BLaER1 treated with 17β-estradiol and CSF1 and Interleukin-3, amounts not matched to agents 10 nM and 100 nM (cell line): ENCODE results near the gene AMHR2.
"Not testable (repeated sequence)": the region's sequence is repeated elsewhere in the genome, so short reads cannot be mapped to it uniquely, and the experiment has no call there.

Experiments used
- H3K27ac ChIP-seq, 11 experiments: shearing (Covaris generic); formaldehyde crosslinking; 2 replicates each; pipeline ENCODE4 v1.8.1; 2022
- H3K27me3 ChIP-seq, 11 experiments: shearing (Covaris generic); formaldehyde crosslinking; 2 replicates each; pipeline ENCODE4 v1.8.1; 2022
- H3K36me3 ChIP-seq, 11 experiments: shearing (Covaris generic); formaldehyde crosslinking; 2 replicates each; pipeline ENCODE4 v1.8.1; 2022
- H3K4me1 ChIP-seq, 10 experiments: shearing (Covaris generic); formaldehyde crosslinking; 2 replicates each; pipeline ENCODE4 v1.8.1; 2022
- H3K4me2 ChIP-seq, 11 experiments: shearing (Covaris generic); formaldehyde crosslinking; 2 replicates each; pipeline ENCODE4 v1.8.1; 2022
- H3K4me3 ChIP-seq, 10 experiments: shearing (Covaris generic); formaldehyde crosslinking; 2 replicates each; pipeline ENCODE4 v1.8.1; 2022
- H3K9ac ChIP-seq, 11 experiments: shearing (Covaris generic); formaldehyde crosslinking; 2 replicates each; pipeline ENCODE4 v1.8.1; 2022
- H3K9me3 ChIP-seq, 11 experiments: shearing (Covaris generic); formaldehyde crosslinking; replicated peaks in 1 of 11; 2 replicates each; pipeline ENCODE4 v1.8.1; 2022
- H4K20me1 ChIP-seq, 11 experiments: shearing (Covaris generic); formaldehyde crosslinking; 2 replicates each; pipeline ENCODE4 v1.8.1; 2022
- Cebpa-rat ChIP-seq, 11 experiments: shearing (Covaris generic); IDR thresholded peaks; 2 replicates each; pipeline ENCODE4 v1.8.1; 2022

The AMHR2 gene

DNA sequence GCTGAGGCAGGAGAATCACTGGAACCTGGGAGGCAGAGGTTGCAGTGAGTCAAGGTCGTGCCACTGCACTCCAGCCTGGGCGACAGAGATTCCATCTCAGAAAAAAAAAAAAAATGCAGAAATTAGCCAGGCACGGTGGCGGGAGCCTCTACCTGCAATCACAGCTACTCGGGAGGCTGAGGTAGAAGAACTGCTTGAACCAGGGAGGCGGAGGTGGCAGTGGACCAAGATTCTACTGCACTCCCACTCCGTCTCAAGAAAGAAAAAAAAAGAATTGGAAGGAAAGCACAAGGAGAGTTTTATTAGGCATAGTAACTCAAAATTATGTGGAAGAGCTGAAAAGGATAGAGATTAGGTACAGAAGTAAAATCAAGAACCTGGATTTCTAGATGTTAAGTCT, 20.8 kb upstream of the AMHR2 start:
- H3K4me1 ChIP-seq: 0 out of 20 replicates have a peak, but pooled peaks cover 0 to 4% (median 0%) of the 10 kb centered on the region in 10 experiments
- peaks cover 0 to 4% (median 0%) of the 10 kb centered on the region in 11 experiments; a peak in 2 of 22 replicates for H3K9me3 ChIP-seq
- H3K4me3 ChIP-seq: no peak overlapping the region
- H3K4me2 ChIP-seq: no peak overlapping the region
- H3K9ac ChIP-seq: no peak overlapping the region
- no peak overlapping the region for H3K27ac ChIP-seq
- no peaks in the 10 kb centered on the region for H3K27me3 ChIP-seq
- peaks cover 11 to 97% (median 59%) of the 10 kb centered on the region in 11 experiments; a peak in 21 of 22 replicates for H4K20me1 ChIP-seq
- TF ChIP-seq Cebpa-rat (IDR thresholded peaks at IDR 0.05): no peak
- H3K36me3 ChIP-seq: peaks cover 70 to 100% (median 88%) of the 10 kb centered on the region in 11 experiments

DNA sequence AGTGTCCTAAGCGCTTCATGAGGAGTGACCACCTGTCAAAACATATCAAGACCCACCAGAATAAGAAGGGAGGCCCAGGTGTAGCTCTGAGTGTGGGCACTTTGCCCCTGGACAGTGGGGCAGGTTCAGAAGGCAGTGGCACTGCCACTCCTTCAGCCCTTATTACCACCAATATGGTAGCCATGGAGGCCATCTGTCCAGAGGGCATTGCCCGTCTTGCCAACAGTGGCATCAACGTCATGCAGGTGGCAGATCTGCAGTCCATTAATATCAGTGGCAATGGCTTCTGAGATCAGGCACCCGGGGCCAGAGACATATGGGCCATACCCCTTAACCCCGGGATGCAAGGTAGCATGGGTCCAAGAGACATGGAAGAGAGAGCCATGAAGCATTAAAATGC, 12.7 kb upstream of the AMHR2 start:
- Histone ChIP-seq H3K9me3 (no peaks in the 10 kb centered on the region), H3K27ac (no peak overlapping the region), H3K4me2 (no peak overlapping the region; a peak in 1 of 22 replicates), H3K4me3 (no peak overlapping the region), H4K20me1 (peaks cover 0 to 90% (median 23%) of the 10 kb centered on the region in 11 experiments; a peak in 18 of 22 replicates), H3K9ac (no peak overlapping the region), H3K36me3 (peaks cover 76 to 90% (median 82%) of the 10 kb centered on the region in 11 experiments), H3K27me3 (peaks cover 0 to 12% (median 0%) of the 10 kb centered on the region in 11 experiments; a peak in 4 of 22 replicates), H3K4me1 (peaks cover 30 to 41% (median 34%) of the 10 kb centered on the region in 10 experiments)
- TF ChIP-seq Cebpa-rat (IDR thresholded peaks at IDR 0.05): no peak

DNA sequence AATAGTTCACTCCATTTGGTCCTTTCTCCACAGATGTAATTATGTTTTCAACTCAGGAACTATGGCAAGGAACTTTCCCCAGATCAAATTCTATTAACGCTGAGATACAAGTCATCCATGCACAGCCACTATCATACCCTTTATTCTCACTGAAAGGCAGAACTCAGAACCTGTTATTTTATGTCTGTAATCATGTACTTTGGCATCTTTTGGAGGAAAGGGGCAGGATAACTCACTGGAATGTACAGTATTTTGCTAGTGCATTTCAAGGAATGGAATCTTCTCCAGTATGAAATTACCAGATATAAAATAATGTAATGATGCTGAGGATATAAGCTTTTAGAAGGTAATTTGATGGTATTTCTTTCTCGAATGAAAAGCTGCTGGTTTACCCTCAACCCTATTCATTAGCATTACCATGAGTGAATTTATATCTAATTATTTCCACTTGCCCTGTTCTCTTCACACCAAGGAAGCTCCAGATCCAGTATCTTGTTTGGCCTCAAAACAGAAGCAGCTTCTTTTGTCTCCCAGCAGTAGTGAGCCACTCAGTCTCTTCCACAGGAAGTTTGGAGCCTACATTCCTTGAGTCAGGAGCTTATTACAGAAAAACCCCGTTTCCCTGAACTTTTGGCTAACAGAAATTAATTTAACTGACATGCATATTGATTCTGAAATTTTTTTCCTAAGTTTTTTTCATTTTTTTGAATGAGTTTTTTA, 10.0 kb upstream of the AMHR2 start:
- Histone ChIP-seq H3K4me2 (peak overlapping the region in 7 of 11 experiments; percentile 1 to 49 (median 36); a peak in 10 of 22 replicates), H3K36me3 (peaks cover 51 to 63% (median 55%) of the 10 kb centered on the region in 11 experiments), H3K4me3 (no peak overlapping the region), H3K9me3 (no peaks in the 10 kb centered on the region), H3K9ac (no peak overlapping the region), H4K20me1 (peaks cover 0 to 93% (median 26%) of the 10 kb centered on the region in 11 experiments; a peak in 14 of 22 replicates), H3K27ac (no peak overlapping the region), H3K4me1 (peaks cover 55 to 67% (median 59%) of the 10 kb centered on the region in 10 experiments), H3K27me3 (peaks cover 0 to 20% (median 0%) of the 10 kb centered on the region in 11 experiments; a peak in 9 of 22 replicates)
- no peak for TF ChIP-seq Cebpa-rat (IDR thresholded peaks at IDR 0.05)

DNA sequence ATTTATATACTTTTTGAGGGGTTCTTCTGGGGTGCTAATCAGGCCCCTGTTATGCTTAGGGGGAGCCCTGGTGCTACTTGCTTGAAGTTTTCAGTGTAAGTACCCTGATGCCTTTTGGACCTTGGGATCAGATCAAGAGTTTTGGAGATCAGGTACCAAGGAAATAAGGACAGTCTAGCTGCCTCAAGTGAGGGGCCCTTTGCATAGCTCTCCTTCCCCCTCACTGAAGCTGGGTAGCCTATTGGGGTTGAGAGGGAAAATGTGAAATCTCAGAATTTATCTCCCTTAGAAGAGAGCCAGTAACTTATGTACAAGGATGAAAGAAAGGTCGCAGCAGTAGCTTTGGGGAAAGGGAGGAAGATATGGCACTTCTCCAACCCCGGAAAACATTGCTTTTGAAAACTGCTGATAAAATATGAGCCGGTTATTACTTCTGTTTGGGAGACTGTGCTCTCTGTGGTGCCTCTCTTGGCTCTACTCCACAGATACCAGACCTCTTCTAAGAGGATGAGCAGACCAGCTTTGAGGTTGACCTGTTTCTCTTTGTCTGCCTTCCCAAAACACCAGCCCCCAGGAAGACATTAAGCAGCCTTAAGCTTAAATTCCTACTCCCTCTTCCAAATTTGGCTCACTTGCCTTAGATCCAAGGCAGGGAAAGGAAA, 8.8 kb upstream of the AMHR2 start:
- Histone ChIP-seq H4K20me1 (peaks cover 0 to 81% (median 26%) of the 10 kb centered on the region in 11 experiments; a peak in 13 of 22 replicates), H3K4me3 (no peak overlapping the region), H3K4me2 (peak overlapping the region; percentile 19 to 90 (median 38); a peak in 19 of 22 replicates), H3K27ac (no peak overlapping the region), H3K9me3 (no peaks in the 10 kb centered on the region), H3K27me3 (peaks cover 0 to 32% (median 8%) of the 10 kb centered on the region in 11 experiments; a peak in 12 of 22 replicates), H3K36me3 (peaks cover 38 to 51% (median 43%) of the 10 kb centered on the region in 11 experiments), H3K9ac (no peak overlapping the region), H3K4me1 (peaks cover 61 to 80% (median 71%) of the 10 kb centered on the region in 10 experiments)
- TF ChIP-seq Cebpa-rat (IDR thresholded peaks at IDR 0.05): no peak

DNA sequence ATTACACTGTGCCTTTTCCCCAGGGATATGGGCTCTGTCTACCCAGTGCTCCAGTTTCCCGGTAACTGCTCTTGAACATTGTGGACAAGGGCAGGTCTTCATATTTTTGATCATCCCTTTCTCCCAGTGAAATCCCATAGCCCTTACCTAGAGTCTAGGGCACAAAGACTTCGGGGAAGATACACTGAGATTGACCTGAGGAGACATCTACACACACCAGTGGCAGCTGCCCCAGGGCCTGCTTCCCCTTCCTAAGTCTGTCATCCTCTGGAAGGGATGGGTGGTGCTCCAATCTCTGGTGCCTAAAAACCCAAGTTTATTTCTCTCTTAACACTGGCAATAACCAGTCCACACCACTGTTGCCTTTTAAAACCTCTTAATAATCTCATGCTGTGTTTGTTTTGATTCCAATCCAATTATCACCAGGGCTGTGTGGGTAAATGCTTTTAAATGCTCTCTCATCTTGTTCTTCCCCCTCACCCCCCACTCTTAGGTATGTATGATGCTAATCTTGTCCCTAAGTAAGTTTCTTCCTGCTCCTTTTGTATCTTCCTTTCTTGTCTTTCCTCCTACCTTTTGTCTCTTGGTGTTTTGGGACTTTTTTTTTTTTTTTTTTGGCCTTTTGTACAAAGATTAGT, 7.8 kb upstream of the AMHR2 start:
- Histone ChIP-seq H3K4me2 (peak overlapping the region; percentile 19 to 90 (median 38); a peak in 20 of 22 replicates), H3K27me3 (peaks cover 0 to 42% (median 8%) of the 10 kb centered on the region in 11 experiments; a peak in 12 of 22 replicates), H4K20me1 (peaks cover 0 to 73% (median 25%) of the 10 kb centered on the region in 11 experiments; a peak in 13 of 22 replicates), H3K4me1 (peaks cover 66 to 90% (median 80%) of the 10 kb centered on the region in 10 experiments), H3K36me3 (peaks cover 28 to 41% (median 33%) of the 10 kb centered on the region in 11 experiments)
- not testable (repeated sequence) for H3K4me3 ChIP-seq, H3K9me3 ChIP-seq, H3K27ac ChIP-seq, H3K9ac ChIP-seq

DNA sequence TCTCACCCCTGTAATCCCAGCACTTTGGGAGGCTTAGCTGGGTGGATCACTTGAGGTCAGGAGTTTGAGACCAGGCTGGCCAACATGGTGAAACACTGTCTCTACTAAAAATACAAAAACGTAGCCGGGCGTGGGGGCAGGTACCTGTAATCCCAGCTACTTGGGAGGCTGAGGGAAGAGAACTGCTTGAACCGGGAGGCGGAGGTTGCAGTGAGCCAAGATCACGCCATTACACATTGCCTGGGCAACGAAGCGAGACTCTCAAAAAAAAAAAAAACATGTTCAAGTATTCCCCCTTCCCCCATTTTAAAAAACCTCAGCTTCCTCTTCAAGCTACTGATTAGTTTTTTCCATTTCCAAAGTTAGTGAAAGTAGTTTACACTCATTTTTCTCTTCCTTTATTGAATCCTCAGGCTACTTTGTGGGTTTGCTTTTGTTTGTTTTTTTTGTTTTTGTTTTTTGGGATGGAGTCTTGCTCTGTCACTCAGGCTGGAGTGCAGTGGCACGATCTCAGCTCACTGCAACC, 6.3 kb upstream of the AMHR2 start:
- Histone ChIP-seq H3K27ac (peak overlapping the region in 10 of 11 experiments; percentile 19 to 60 (median 49); a peak in 19 of 22 replicates), H3K4me3 (0 out of 20 replicates have a peak overlapping the region, but pooled peaks of 1 of the 10 experiments have one; percentile 13), H3K4me1 (peaks cover 65 to 91% (median 79%) of the 10 kb centered on the region in 10 experiments), H3K36me3 (peaks cover 14 to 27% (median 18%) of the 10 kb centered on the region in 11 experiments; a peak in 20 of 22 replicates), H3K27me3 (peaks cover 0 to 47% (median 8%) of the 10 kb centered on the region in 11 experiments; a peak in 12 of 22 replicates), H3K9ac (peak overlapping the region in 2 of 11 experiments; percentile 26 to 31; a peak in 3 of 22 replicates), H4K20me1 (peaks cover 0 to 59% (median 22%) of the 10 kb centered on the region in 11 experiments; a peak in 13 of 22 replicates), H3K4me2 (peak overlapping the region; percentile 76 to 93 (median 86))
- H3K9me3 ChIP-seq: not testable (repeated sequence)

DNA sequence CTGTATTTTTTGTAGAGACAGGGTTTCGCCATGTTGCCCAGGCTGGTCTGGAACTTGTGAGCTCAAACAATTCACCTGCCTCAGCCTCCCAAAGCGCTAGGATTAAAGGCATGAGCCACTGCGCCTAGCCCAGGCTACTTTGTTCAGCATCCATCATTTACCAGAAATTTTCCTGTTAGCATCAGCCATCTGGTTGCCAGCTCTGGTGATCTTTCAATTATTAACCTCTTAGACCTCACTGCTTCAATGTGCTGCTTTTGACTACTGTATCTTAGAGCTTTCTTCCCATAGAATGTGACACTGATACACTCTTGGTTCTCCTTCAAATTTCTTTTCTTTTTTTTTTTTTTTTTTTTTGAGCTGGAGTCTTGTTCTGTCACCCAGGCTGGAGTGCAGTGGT, 5.4 kb upstream of the AMHR2 start:
- H3K9me3 ChIP-seq: no peaks in the 10 kb centered on the region
- peak overlapping the region; percentile 76 to 93 (median 86) for H3K4me2 ChIP-seq
- peak overlapping the region in 6 of 11 experiments; percentile 19 to 57 (median 54); a peak in 8 of 22 replicates for H3K27ac ChIP-seq

DNA sequence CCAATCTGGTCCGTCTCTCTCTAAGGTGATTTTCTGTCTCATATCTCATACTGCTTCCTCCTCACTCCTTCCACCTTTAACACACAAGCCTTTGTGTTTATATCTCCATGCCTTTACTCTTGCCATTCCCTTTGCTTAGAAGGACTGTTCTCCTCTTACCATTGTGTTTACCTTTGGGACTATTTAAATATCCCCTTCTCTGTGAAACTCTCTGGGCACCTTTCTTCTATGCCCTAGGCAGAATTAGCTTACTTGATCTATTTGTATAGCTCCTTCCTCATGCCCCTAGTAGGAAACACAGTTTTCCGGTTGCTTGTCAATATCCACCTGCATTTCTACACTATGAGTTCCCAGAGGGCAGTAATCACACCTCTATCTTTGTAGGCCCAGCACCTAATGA, 3.9 kb upstream of the AMHR2 start:
- H3K4me2 ChIP-seq: peak overlapping the region in 9 of 11 experiments; percentile 15 to 93 (median 86); a peak in 17 of 22 replicates
- peaks cover 0 to 44% (median 8%) of the 10 kb centered on the region in 11 experiments; a peak in 12 of 22 replicates for H3K27me3 ChIP-seq
- H4K20me1 ChIP-seq: peaks cover 0 to 34% (median 14%) of the 10 kb centered on the region in 11 experiments; a peak in 13 of 22 replicates
- no peak for TF ChIP-seq Cebpa-rat (IDR thresholded peaks at IDR 0.05)
- H3K4me3 ChIP-seq: no peak overlapping the region
- peaks cover 0 to 7% (median 0%) of the 10 kb centered on the region in 11 experiments; a peak in 6 of 22 replicates for H3K36me3 ChIP-seq
- H3K4me1 ChIP-seq: peaks cover 54 to 71% (median 66%) of the 10 kb centered on the region in 10 experiments
- H3K9me3 ChIP-seq: no peaks in the 10 kb centered on the region
- H3K9ac ChIP-seq: no peak overlapping the region
- no peak overlapping the region for H3K27ac ChIP-seq

More for the DNA sequence above, 5.4 kb upstream of the AMHR2 start:
- Histone ChIP-seq H3K27me3 (peaks cover 0 to 47% (median 8%) of the 10 kb centered on the region in 11 experiments; a peak in 12 of 22 replicates), H4K20me1 (peaks cover 0 to 50% (median 16%) of the 10 kb centered on the region in 11 experiments; a peak in 13 of 22 replicates), H3K36me3 (peaks cover 6 to 20% (median 11%) of the 10 kb centered on the region in 11 experiments; a peak in 14 of 22 replicates), H3K4me3 (no peak overlapping the region), H3K4me1 (peaks cover 57 to 84% (median 71%) of the 10 kb centered on the region in 10 experiments), H3K9ac (0 out of 22 replicates have a peak overlapping the region, but pooled peaks of 1 of the 11 experiments have one; percentile 3)
- no peak for TF ChIP-seq Cebpa-rat (IDR thresholded peaks at IDR 0.05)

DNA sequence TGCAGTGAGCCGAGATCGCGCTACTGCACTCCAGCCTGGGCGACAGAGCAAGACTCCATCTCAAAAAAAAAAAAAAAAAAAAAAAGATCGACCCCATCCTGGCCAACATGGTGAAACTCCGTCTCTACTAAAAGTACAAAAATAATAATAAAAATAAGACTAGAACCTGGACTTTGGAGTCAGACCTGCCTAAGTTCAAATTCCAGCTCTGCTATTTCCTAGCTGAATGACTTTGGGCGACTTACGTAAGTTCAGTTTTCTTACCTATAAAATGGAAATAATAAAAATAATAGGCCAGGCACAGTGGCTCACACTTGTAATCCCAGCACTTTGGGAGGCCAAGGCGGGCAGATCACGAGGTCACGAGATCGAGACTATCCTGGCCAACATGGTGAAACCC, 1.4 kb upstream of the AMHR2 start:
- H3K27ac ChIP-seq, H3K9me3 ChIP-seq, H3K4me2 ChIP-seq, H3K9ac ChIP-seq, H3K4me3 ChIP-seq, H4K20me1 ChIP-seq, H3K36me3 ChIP-seq: not testable (repeated sequence)
- Histone ChIP-seq H3K4me1 (peaks cover 29 to 46% (median 43%) of the 10 kb centered on the region in 10 experiments), H3K27me3 (peaks cover 0 to 39% (median 8%) of the 10 kb centered on the region in 11 experiments; a peak in 12 of 22 replicates)
